ENCODE measurements around the gene SSH2.
"Not testable (repeated sequence)": the region's sequence is repeated elsewhere in the genome, so short reads cannot be mapped to it uniquely, and the experiment has no call there.

The SSH2 gene

DNA sequence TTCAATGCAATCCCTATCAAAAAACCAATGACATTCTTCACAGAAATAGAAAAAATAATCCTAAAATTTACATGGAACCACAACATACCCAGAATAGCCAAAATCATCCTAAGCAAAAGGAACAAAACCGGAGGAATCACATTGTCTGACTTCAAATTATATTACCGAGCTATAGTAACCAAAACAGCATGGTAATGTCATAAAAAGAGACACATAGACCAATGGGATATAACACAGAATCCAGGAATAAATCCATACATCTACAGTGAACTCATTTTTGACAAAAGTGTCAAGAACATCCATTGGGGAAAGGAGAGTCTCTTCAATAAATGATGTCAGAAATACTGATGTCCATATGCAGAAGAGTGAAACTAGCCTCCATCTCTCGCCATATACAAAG, 201.5 kb downstream of the SSH2 start:
- peak overlapping the region; percentile 21 for H3K27ac Mint-ChIP-seq
- no peaks in the 10 kb centered on the region for H3K27me3 Mint-ChIP-seq
- intact Hi-C loops (cut with micrococcal nuclease), result no loop called here
- H3K4me1 Mint-ChIP-seq (ENCODE audit: low read depth), result peaks cover 45% of the 10 kb centered on the region
- no peak overlapping the region for H3K4me3 Mint-ChIP-seq
- peaks cover 10% of the 10 kb centered on the region for H3K9me3 Mint-ChIP-seq
- H3K36me3 Mint-ChIP-seq (ENCODE audit: low read depth), result peaks cover 27% of the 10 kb centered on the region

DNA sequence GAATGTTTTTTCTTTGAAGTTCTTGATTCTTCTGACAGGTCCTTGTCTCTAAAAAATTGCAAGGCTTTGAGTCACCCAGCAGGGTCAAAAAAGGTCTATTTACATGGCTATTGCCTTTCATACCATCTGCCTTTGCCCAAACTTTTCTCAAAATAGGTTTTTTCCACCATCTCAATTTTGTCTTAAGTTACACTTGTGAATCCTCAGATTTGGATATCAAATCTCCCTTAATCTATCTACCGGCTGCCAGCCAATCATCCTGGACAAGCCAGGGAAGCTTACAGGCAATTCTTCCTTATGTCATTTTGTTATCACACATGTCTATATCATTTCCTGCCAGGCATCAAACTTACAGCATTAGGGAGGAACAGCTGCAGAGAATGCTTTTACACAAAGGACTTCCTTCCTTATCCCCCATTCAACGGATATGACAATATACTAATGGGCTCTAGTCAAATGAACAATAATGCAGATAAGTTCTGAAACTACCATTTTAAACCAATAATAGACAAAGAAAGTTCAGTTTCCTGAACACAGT, 203.2 kb downstream of the SSH2 start:
- Mint-ChIP-seq H3K36me3 (ENCODE audit: low read depth) (peaks cover 20% of the 10 kb centered on the region), H3K4me3 (no peak overlapping the region), H3K27ac (peak overlapping the region; percentile 67), H3K9me3 (peaks cover 10% of the 10 kb centered on the region), H3K27me3 (no peaks in the 10 kb centered on the region), H3K4me1 (ENCODE audit: low read depth) (peaks cover 60% of the 10 kb centered on the region)
- intact Hi-C loops (cut with micrococcal nuclease), result no loop called here

GRCh38 chr17:29725408-29725807, 204.6 kb downstream of the SSH2 start:
- intact Hi-C loops (cut with micrococcal nuclease), result not testable (repeated sequence)

DNA sequence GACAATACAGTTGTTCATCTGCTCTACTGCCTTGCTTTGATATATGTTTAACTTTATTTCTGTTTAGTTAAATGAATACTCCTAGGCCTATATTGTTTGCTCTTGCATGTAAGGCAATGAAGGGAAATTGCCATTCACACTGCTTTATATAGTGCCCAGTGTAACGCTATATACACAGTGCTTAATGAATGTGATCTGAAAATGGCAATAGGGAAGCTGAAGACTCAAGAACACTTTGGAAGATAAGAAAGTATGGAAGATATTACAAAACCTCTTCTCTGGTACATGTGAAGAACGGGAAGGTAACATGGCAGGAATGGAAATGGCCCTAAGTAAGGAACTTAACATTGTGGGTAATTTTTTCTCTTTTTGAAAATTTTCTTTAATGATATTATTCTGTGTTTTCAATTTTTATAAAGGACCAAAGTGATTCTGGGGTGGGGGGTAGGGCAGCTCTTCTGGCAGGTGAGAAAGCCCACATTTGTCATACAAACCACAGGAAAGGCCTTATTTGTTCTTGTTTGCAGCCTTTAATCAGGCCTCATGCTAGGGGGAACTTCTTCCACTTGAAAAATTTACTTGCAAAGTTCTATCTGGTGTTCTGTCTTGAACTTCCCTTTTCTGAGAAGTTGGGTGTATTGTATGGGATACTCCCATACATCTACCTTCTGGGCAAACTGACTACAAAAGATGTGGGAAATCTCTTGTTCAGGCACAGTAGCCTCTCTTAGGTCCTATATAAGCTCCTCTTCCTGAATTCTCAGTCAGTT, 206.6 kb downstream of the SSH2 start:
- H3K27me3 Mint-ChIP-seq, result no peaks in the 10 kb centered on the region
- peaks cover 20% of the 10 kb centered on the region for H3K36me3 Mint-ChIP-seq (ENCODE audit: low read depth)
- peaks cover 70% of the 10 kb centered on the region for H3K4me1 Mint-ChIP-seq (ENCODE audit: low read depth)
- intact Hi-C loops (cut with micrococcal nuclease), result loop anchor here (2.0 to 5.0 kb wide), 2 partner anchors 17 to 39 kb away; no protein-coding TSS in a partner anchor
- peaks cover 4% of the 10 kb centered on the region for H3K9me3 Mint-ChIP-seq
- peak overlapping the region; percentile 20 for H3K4me3 Mint-ChIP-seq
- peak overlapping the region; percentile 89 for H3K27ac Mint-ChIP-seq

More at GRCh38 chr17:29725408-29725807, 204.6 kb downstream of the SSH2 start:
- H3K27me3 Mint-ChIP-seq, H3K4me3 Mint-ChIP-seq: not testable (repeated sequence)
- peak overlapping the region; percentile 67 for H3K27ac Mint-ChIP-seq
- H3K36me3 Mint-ChIP-seq (ENCODE audit: low read depth), result peaks cover 20% of the 10 kb centered on the region
- H3K4me1 Mint-ChIP-seq (ENCODE audit: low read depth), result peaks cover 73% of the 10 kb centered on the region
- peaks cover 10% of the 10 kb centered on the region for H3K9me3 Mint-ChIP-seq

DNA sequence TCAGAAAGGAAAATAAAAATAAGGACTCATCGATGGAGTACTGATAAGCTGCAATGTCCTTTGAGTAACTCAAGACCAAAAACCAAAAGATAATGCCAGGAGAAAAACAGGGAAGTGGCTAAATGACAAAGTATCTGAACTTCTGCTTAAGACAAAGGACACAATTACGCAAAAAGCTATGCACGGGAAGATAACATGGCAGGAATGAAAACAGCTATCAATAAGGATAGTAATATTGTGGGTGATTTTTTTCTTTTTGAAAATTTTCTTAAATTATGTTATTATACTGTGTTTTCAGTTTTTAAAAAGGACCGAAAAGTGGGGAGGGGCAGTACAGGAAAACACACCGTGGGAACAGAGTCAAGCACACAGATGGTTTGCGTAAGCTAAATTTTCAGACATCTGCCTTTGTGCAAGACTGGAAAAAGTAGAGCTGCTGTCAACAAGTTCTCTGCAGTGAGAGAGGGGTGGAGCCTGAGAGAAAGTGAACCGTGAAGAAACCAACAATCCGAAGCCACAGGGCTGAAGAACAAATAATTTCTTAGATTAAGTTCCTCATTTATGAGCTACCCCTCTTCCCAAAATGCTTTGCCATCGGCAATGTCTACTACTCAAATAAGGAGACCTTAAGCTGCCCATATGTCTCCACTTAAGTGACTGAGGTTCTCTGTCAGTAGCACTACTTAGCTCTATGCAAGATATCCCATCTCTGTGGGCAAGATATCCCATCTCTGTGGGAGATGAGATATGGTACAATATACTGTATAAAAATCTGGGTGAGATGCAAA, 207.4 kb downstream of the SSH2 start:
- peak overlapping the region; percentile 89 for H3K27ac Mint-ChIP-seq
- peak overlapping the region; percentile 58 for H3K4me3 Mint-ChIP-seq
- no peaks in the 10 kb centered on the region for H3K27me3 Mint-ChIP-seq
- no peaks in the 10 kb centered on the region for H3K9me3 Mint-ChIP-seq
- H3K4me1 Mint-ChIP-seq (ENCODE audit: low read depth), result peaks cover 71% of the 10 kb centered on the region
- peaks cover 22% of the 10 kb centered on the region for H3K36me3 Mint-ChIP-seq (ENCODE audit: low read depth)
- intact Hi-C loops (cut with micrococcal nuclease), result loop anchor here (2.0 to 5.0 kb wide), 2 partner anchors 16 to 40 kb away; no protein-coding TSS in a partner anchor

DNA sequence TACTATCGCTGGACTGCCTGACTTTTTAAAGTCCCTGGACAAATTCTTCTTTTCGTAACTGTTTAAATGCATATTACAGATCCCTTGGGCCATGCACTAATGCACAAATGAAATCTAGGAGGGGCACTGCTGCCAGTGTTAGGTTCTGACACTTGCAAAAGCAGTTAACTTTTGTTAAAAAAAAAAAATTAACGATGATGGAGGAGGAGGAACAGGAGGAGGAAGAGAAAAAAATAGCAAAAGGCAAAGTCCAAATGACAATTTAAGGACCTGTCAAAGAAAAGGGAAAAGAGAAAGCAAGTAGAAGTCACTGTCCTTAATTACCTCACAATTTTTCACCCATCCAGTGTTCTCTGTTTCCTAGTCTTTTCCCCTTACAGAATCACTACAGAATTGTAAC, 209.5 kb downstream of the SSH2 start:
- Mint-ChIP-seq H3K36me3 (ENCODE audit: low read depth) (peaks cover 29% of the 10 kb centered on the region), H3K9me3 (no peaks in the 10 kb centered on the region), H3K27ac (peak overlapping the region; percentile 89), H3K27me3 (no peaks in the 10 kb centered on the region), H3K4me1 (ENCODE audit: low read depth) (peaks cover 72% of the 10 kb centered on the region), H3K4me3 (peak overlapping the region; percentile 54)
- intact Hi-C loops (cut with micrococcal nuclease), result loop anchor here (5.0 kb wide), 1 partner anchor 42 kb away; no protein-coding TSS in a partner anchor

DNA sequence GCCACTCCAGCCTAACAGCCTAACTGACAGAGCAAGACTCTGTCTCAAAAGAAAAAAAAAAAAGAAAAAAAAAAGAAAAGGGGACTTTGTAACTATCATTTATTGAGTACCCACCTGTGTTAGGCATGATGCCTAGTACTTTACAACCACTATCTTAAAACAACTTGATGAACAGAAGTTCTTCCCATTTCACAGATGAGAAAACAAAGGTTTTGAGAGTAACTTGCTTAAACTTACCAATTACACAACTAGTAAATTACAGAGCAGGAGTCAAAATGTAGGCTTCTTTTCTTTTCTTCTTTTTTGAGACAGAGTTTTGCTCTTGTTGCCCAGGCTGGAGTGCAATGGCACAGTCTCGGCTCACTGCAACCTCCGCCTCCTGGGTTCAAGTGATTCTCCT, 210.6 kb downstream of the SSH2 start:
- no peak overlapping the region for H3K4me3 Mint-ChIP-seq
- peaks cover 26% of the 10 kb centered on the region for H3K36me3 Mint-ChIP-seq (ENCODE audit: low read depth)
- intact Hi-C loops (cut with micrococcal nuclease), result no loop called here
- no peaks in the 10 kb centered on the region for H3K9me3 Mint-ChIP-seq
- H3K4me1 Mint-ChIP-seq (ENCODE audit: low read depth), result peaks cover 78% of the 10 kb centered on the region
- no peaks in the 10 kb centered on the region for H3K27me3 Mint-ChIP-seq
- no peak overlapping the region for H3K27ac Mint-ChIP-seq

DNA sequence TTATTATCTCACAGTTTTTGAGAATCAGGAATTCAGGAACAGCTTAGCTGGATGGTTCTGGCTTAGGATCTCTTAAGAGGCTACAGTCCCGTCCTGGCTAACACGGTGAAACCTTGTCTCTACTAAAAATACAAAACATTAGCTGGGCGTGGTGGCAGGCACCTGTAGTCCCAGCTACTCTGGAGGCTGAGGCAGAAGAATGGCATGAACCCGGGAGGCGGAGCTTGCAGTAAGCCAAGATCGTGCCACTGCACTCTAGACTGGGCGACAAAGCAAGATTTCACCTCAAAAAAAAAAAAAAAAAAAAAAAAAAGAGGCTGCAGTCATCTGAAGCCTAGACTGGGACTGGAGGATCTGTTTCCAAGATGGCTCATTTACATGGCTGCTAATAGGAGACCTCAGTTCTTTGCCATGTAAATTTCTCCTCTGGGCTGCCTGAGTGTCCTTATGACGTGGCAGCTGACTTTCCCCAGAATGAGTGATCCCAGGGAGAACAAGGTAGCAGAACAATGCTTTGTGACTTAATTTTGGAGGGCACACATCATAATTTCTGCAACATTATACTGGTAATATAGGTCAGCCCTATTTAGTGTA, 211.5 kb downstream of the SSH2 start:
- Mint-ChIP-seq H3K4me1 (ENCODE audit: low read depth) (peaks cover 79% of the 10 kb centered on the region), H3K27me3 (no peaks in the 10 kb centered on the region), H3K36me3 (ENCODE audit: low read depth) (peaks cover 26% of the 10 kb centered on the region), H3K4me3 (no peak overlapping the region), H3K9me3 (no peaks in the 10 kb centered on the region), H3K27ac (peak overlapping the region; percentile 87)
- intact Hi-C loops (cut with micrococcal nuclease), result no loop called here

DNA sequence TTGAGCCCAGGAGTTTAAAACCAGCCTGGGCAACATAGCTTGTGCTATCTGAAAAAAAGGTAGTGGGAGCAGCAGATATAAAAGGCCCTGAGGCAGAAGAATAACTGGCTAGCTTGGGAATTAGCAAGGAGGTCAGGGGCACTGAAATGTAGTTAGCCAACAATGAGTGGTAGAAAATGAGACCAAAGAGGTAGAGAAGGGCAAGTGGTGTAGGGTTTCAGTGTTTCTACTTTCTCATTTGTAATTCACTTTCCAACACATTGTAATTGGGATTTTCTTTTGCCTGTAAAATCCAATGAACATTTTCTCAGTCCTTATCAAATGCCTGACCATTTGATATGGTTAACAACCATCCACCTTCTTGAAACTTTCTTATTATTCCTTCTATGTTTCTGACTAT, 212.2 kb downstream of the SSH2 start:
- intact Hi-C loops (cut with micrococcal nuclease), result no loop called here
- Mint-ChIP-seq H3K9me3 (no peaks in the 10 kb centered on the region), H3K4me3 (no peak overlapping the region), H3K27ac (peak overlapping the region; percentile 87), H3K27me3 (no peaks in the 10 kb centered on the region), H3K4me1 (ENCODE audit: low read depth) (peaks cover 78% of the 10 kb centered on the region), H3K36me3 (ENCODE audit: low read depth) (peaks cover 26% of the 10 kb centered on the region)

- Mint-ChIP-seq H3K36me3 (ENCODE audit: low read depth) (peaks cover 35% of the 10 kb centered on the region), H3K4me3 (no peak overlapping the region), H3K27ac (peak overlapping the region; percentile 87), H3K9me3 (no peaks in the 10 kb centered on the region), H3K27me3 (no peaks in the 10 kb centered on the region), H3K4me1 (ENCODE audit: low read depth) (peaks cover 77% of the 10 kb centered on the region)
- intact Hi-C loops (cut with micrococcal nuclease), result no loop called here
Observed at GRCh38 chr17:29716566-29716965, 213.5 kb downstream of the SSH2 start.

GRCh38 chr17:29715680-29716079, 214.3 kb downstream of the SSH2 start:
- H3K4me1 Mint-ChIP-seq (ENCODE audit: low read depth), result peaks cover 77% of the 10 kb centered on the region
- intact Hi-C loops (cut with micrococcal nuclease), result no loop called here
- H3K9me3 Mint-ChIP-seq, result no peaks in the 10 kb centered on the region
- peaks cover 36% of the 10 kb centered on the region for H3K36me3 Mint-ChIP-seq (ENCODE audit: low read depth)
- no peak overlapping the region for H3K4me3 Mint-ChIP-seq
- H3K27me3 Mint-ChIP-seq, result no peaks in the 10 kb centered on the region
- H3K27ac Mint-ChIP-seq, result peak overlapping the region; percentile 87

- H3K27me3 Mint-ChIP-seq, result no peaks in the 10 kb centered on the region
- no peak overlapping the region for H3K4me3 Mint-ChIP-seq
- H3K27ac Mint-ChIP-seq, result peak overlapping the region; percentile 13
- no peaks in the 10 kb centered on the region for H3K9me3 Mint-ChIP-seq
- peaks cover 87% of the 10 kb centered on the region for H3K4me1 Mint-ChIP-seq (ENCODE audit: low read depth)
- peaks cover 32% of the 10 kb centered on the region for H3K36me3 Mint-ChIP-seq (ENCODE audit: low read depth)
- intact Hi-C loops (cut with micrococcal nuclease), result no loop called here
Observed at GRCh38 chr17:29714146-29714545, 215.9 kb downstream of the SSH2 start.

GRCh38 chr17:29713626-29714025, 216.4 kb downstream of the SSH2 start:
- Mint-ChIP-seq H3K9me3 (no peaks in the 10 kb centered on the region), H3K4me3 (no peak overlapping the region), H3K36me3 (ENCODE audit: low read depth) (peaks cover 29% of the 10 kb centered on the region), H3K27me3 (no peaks in the 10 kb centered on the region), H3K27ac (peak overlapping the region; percentile 63), H3K4me1 (ENCODE audit: low read depth) (peaks cover 87% of the 10 kb centered on the region)
- intact Hi-C loops (cut with micrococcal nuclease), result no loop called here
